Left ventricle myocardium inferior (tissue), 1 donor: Measurements from ENCODE around the gene SELENOM. TPM values are rescaled to one million over a fixed set of nuclear protein-coding genes. Genes with fewer than 3 reads are reported as not detected.

Experiments
- DNase-seq: peaks from one replicate; pipeline ENCODE4 v3.0.0-alpha.2; 2020
- H3K27ac ChIP-seq: fragments of 200-600 bp; replicated peaks from 2 replicates; pipeline ENCODE4 v1.8.0; 2021
- H3K27me3 ChIP-seq: fragments of 200-600 bp; 2 replicates; pipeline ENCODE4 v1.8.0; 2021; ENCODE audit warnings: low read depth
- H3K36me3 ChIP-seq: fragments of 200-600 bp; 2 replicates; pipeline ENCODE4 v1.8.0; 2021
- H3K4me1 ChIP-seq: fragments of 200-600 bp; 2 replicates; pipeline ENCODE4 v1.8.0; 2021
- H3K4me3 ChIP-seq: fragments of 200-600 bp; 2 replicates; pipeline ENCODE4 v1.8.0; 2021; ENCODE audit warnings: mild to moderate bottlenecking, moderate library complexity
- H3K9me3 ChIP-seq: fragments of 200-600 bp; replicated peaks from 2 replicates; pipeline ENCODE4 v1.8.0; 2021
- intact Hi-C: fragments of 100-400 bp; cut with micrococcal nuclease; formaldehyde crosslinking; loops from one replicate; pipeline ENCODE4 v1.11.0; 2022
- total RNA-seq: library from RNA; stranded (reverse); fragmentation: NEBNext Ultra II Directional; extraction: Animal tissue kit (Norgen Biotek cat#: 25700); gene quantifications from one replicate; pipeline ENCODE4 v1.2.1, GENCODE V29; 2021
- TF ChIP-seq, protein P1 (sequence below): fragments of 200-600 bp; IDR thresholded peaks from 2 replicates; pipeline ENCODE4 v1.8.0; 2021; ENCODE audit warnings: antibody characterized with exemption, mild to moderate bottlenecking, borderline replicate concordance
- donor health status: DM: no; HTN: yes; CAD: no; lungs with severe emphysema.

Gene SELENOM
- total RNA-seq, 1 donor from 2014 or later, result 51.5 TPM

DNA sequence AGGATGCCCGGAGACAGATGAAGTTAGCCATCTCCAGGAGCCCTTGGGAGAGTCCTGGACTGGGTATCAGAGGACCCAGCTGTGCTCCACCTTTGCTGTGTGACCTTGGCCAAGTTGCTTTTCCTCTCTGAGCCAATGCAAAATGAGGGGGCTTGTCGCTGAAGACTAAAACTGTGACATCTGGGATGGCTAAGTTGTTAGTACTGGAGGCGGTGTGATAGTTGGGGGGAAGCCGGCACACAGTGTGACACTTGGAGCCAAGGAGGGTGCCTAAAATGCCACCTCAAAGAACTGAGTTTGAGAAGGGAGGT lies 15.9 kb upstream of the SELENOM start:
- Histone ChIP-seq H3K27ac (peak overlapping the region; percentile 93), H3K4me1 (peaks cover 52% of the 10 kb centered on the region), H3K36me3 (peaks cover 5% of the 10 kb centered on the region), H3K9me3 (no peaks in the 10 kb centered on the region), H3K4me3 (peak overlapping the region; percentile 72), H3K27me3 (no peaks in the 10 kb centered on the region)
- intact Hi-C loops, result no loop called here
- TF ChIP-seq, protein P1, sequence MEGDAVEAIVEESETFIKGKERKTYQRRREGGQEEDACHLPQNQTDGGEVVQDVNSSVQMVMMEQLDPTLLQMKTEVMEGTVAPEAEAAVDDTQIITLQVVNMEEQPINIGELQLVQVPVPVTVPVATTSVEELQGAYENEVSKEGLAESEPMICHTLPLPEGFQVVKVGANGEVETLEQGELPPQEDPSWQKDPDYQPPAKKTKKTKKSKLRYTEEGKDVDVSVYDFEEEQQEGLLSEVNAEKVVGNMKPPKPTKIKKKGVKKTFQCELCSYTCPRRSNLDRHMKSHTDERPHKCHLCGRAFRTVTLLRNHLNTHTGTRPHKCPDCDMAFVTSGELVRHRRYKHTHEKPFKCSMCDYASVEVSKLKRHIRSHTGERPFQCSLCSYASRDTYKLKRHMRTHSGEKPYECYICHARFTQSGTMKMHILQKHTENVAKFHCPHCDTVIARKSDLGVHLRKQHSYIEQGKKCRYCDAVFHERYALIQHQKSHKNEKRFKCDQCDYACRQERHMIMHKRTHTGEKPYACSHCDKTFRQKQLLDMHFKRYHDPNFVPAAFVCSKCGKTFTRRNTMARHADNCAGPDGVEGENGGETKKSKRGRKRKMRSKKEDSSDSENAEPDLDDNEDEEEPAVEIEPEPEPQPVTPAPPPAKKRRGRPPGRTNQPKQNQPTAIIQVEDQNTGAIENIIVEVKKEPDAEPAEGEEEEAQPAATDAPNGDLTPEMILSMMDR, result no peak
- no peak for DNase-seq

DNA sequence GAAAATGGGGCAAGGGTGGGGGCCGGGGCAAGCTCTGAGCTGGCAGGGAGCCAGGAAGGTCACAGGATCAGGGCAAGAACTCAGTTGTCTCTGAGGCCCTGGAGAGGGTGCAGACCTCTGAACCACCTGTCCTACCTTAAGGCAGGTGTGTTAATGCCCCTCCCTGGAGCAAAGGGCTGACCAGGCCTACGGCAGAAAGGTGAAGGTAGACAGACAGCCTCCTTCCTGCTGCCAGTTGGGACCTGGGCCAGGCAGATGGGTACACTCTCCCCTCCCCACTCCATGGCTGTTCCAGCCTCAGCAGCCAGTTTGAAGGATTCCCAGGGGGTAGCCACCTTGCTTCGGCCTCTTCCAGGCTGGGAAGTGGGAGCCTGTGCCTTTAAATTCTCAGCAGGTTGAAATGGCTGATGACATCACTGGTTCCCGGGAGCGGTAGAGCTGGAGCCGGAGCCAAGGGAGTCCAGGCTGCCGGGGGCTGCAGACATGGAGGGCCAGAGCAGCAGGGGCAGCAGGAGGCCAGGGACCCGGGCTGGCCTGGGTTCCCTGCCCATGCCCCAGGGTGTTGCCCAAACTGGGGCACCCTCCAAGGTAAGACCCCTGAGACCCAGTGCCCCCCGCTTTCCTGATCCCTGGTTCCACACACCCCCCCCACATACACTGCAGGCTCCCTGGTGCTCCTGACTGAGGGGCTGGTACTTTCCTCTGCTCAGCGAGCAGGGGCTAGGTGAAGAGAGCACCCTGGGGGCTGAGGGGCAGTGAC lies 15.3 kb upstream of the SELENOM start, which contains the start of gene INPP5J:
Gene INPP5J (plus strand): TSS at position 435 of the 760 bp plus-strand sequence. CDS start 49 bp downstream, at position 484.
- Histone ChIP-seq H3K4me1 (peaks cover 57% of the 10 kb centered on the region), H3K27me3 (no peaks in the 10 kb centered on the region), H3K4me3 (peak within 1 kb of the TSS; percentile 72), H3K36me3 (no peaks in the 10 kb centered on the region), H3K27ac (peak within 1 kb of the TSS; percentile 93), H3K9me3 (no peaks in the 10 kb centered on the region)
- TF ChIP-seq, protein P1, result no peak
- intact Hi-C loops, result no loop called here
- DNase-seq, result peak; percentile 59

DNA sequence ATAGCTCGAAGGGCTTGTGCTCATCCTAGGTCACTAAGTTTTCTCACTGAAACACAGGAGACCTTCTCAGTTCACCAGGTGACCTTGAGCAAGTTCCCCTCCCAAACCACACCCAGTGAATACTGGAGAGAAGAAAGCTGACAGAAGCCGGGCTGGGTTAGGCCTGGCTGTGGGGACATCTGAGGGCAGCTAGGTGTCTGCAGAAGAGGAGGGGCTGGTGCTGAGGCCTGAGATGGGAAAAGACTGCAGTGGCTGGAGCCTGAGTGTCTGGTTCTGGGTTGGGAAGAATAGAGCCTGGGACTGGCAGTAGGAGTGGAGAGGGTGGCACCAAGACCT lies 14.8 kb upstream of the SELENOM start:
- H3K9me3 ChIP-seq, result no peaks in the 10 kb centered on the region

DNA sequence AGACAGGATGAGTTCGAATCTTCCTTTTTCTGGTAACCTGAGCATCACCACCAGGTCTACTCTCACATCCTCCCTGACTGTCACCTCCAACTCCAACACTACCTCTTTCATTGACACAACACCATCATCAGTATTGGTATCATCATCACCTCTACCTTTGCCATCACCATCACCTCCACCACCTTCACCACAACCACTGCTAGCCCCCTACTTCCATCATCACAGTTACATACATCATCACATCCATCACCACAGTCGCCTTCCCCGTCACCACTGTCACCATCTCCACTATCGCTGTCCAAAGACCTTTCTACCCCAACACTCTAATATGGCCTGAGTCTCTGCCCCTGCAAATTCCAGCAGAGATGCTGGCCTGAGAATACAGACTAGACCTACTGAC lies 14.0 kb upstream of the SELENOM start:
- TF ChIP-seq, protein P1, result no peak
- peak overlapping the region; percentile 93 for H3K27ac ChIP-seq

More for the DNA sequence above, 14.8 kb upstream of the SELENOM start:
- no peaks in the 10 kb centered on the region for H3K36me3 ChIP-seq
- H3K4me3 ChIP-seq, result peak overlapping the region; percentile 72
- no peak for DNase-seq
- TF ChIP-seq, protein P1, result no peak
- H3K27ac ChIP-seq, result peak overlapping the region; percentile 93
- intact Hi-C loops, result no loop called here
- peaks cover 58% of the 10 kb centered on the region for H3K4me1 ChIP-seq
- no peaks in the 10 kb centered on the region for H3K27me3 ChIP-seq

DNA sequence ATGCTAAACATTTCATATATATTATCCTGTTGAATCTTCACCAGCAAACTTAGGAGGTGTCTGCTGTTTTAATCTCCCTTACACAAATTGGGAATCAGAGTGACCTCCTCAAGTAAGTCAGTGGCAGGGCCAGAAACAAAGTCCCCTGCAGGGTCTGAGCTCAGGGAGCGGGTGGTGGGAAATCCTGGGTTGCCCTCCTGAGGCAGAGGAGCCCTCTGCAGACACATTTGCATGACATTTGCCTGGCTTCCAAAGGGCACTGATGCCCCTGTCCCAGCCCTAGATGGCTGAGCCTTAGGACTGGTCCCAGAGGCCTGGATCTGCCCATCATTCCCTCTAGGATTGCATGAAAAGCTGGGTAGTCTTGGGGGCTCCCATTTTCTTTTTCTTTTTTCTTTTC lies 13.3 kb upstream of the SELENOM start:
- H3K4me1 ChIP-seq, result peaks cover 58% of the 10 kb centered on the region

More for the DNA sequence above, 14.0 kb upstream of the SELENOM start:
- Histone ChIP-seq H3K4me3 (no peak overlapping the region), H3K4me1 (peaks cover 58% of the 10 kb centered on the region), H3K9me3 (no peaks in the 10 kb centered on the region), H3K36me3 (no peaks in the 10 kb centered on the region), H3K27me3 (no peaks in the 10 kb centered on the region)
- intact Hi-C loops, result no loop called here
- no peak for DNase-seq

More for the DNA sequence above, 13.3 kb upstream of the SELENOM start:
- Histone ChIP-seq H3K4me3 (no peak overlapping the region), H3K27me3 (no peaks in the 10 kb centered on the region), H3K9me3 (no peaks in the 10 kb centered on the region), H3K27ac (peak overlapping the region; percentile 93), H3K36me3 (no peaks in the 10 kb centered on the region)
- TF ChIP-seq, protein P1, result no peak
- DNase-seq, result no peak
- intact Hi-C loops, result no loop called here
